ENCODE results near the gene CHI3L2.

Gene CHI3L2, protein sequence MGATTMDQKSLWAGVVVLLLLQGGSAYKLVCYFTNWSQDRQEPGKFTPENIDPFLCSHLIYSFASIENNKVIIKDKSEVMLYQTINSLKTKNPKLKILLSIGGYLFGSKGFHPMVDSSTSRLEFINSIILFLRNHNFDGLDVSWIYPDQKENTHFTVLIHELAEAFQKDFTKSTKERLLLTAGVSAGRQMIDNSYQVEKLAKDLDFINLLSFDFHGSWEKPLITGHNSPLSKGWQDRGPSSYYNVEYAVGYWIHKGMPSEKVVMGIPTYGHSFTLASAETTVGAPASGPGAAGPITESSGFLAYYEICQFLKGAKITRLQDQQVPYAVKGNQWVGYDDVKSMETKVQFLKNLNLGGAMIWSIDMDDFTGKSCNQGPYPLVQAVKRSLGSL

DNA sequence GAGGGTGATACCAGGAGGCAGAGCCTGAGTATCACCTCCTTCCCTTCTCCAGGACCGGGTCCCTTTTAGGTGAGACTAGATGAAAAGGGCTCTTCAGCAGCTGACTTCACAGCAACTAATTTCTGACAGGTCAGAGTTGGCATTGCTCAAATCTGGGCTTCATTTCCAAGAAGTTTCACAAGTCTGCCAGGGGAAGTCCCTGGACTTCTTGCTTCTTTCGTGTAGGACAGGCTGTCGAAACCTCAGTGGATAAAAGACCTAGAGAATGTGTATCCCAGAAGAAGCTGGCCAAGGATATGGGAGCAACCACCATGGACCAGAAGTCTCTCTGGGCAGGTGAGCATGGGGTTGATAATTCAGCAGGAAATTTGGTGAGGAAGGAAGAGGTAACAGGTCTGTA lies at the start of gene CHI3L2:
CHI3L2 (plus strand) TSS at position 280 of the 400 bp plus-strand sequence; CDS start at position 297, 17 bp downstream.
- DNase-seq = no peak

DNA sequence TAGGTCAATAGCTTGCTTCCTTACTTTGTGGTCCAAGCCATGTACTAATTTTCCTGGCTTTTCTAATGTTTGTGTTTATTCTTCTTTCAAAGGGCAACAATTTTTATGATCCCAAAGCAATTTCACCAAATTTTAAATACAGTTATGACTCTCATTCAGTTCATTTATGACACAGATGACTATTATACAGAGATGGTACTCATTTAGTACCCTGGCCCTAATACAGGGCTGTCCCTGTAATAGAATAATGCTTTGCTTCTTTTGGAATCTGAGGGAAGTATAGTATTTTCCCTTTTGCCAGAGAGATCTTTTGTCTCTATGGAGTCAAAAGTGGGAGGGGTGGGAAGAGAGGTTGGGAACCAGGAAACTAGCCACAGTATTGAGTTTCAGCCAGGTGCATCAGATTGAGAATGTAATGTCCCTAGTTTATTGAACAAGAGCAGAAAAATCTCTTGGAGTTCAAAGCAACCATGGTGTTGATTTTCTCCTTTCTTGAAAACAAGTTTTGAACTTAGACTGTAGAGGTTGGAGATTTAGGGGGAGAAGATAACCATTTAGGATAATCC lies 47.5 kb upstream of the CHI3L2 start:
- DNase-seq = no peak

DNA sequence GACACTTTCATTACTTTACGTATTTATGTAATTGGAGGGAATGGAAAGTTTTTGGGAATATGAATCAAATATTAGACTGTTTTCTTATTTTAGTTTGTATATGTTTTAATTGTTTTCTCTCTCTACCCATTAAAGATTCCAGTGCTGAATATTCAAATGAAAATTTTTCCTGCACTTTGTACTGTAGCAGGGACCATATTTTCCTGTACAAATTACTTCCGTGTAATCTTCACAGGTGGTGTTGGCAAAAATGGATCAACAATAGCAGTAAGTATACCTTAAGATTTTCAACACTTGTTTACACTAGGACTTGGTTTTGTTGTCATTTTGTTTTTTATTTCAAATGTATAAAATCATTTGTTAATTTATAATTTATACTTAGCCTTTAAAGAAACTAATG lies 45.5 kb upstream of the CHI3L2 start:
- no peak for DNase-seq

DNA sequence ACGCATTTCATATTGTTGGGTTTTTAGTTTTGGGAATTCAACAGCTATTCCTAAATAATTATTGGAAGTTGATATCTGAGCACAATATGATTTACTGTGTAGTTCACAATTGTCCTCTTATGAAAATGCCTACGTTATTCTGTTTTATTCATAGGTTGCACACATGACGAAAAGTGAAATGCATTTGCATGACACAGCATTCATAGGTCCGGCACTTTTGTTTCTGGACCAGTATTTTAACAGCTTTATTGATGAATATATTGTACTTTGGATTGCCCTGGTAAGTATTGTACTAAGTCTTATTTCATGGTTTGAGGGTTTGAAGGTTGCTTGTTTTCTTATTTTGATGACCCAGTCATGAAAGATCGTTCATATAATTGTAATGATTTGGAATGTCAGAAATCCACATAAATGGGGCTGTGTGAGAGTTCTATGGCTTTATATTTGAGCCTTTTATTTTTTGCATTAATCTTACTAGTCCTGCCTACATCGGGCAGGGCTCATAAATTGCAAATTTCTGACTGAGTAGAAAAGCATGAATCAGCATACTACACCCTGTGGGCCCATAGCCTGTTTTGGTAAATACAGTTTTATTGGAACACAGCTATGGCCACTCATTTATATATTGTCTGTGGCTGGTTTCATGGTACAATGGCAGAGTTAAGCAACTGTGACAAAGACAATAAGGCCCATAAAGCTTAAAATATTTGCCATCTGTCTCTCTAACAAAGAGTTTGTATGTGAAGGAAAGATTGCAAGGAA lies 44.0 kb upstream of the CHI3L2 start:
- no peak for DNase-seq

DNA sequence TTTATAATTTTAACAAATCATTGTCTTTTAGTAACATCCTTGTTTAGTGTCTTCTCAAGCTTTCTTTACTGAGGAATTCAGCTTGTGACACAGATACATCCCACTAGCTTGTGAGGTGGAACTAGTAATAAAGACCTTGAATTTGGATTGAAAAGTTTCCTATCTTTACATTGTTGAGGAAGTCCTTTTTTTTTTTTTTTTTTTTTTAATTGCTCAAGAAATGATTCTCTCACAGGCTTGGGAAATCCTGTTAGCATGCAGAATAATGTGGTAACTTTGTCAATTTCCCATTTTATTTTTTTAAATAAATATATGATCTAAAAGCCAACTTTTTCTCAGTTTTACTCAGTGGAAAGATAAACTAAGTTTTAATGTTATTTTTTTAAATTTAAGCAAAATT lies 42.9 kb upstream of the CHI3L2 start:
- no peak for DNase-seq

DNA sequence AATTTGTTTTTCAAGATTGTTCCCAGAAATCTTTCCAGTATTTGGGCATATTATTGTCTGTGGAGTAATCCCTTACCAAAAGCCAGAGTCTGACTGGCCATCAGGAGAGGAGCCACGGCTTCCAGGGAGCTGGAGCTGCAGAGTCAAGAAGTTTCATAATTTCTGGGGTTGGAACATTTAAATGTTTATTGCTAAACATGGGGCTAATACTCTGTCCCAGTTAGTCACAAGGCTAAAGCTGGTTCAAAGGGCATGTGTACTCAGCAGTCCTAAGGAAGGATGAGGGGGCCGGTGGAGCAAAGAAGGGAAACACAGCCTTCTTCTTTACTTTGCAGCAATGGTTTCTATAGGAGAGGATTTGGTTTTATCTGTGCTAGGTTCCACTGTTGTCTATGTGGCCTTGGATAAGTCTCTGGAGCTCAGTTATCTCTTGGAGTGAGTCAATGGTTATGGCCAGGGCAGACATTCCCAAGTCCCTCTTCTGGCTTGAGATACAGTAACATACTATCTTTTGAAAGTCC lies 36.5 kb upstream of the CHI3L2 start:
- no peak for DNase-seq

DNA sequence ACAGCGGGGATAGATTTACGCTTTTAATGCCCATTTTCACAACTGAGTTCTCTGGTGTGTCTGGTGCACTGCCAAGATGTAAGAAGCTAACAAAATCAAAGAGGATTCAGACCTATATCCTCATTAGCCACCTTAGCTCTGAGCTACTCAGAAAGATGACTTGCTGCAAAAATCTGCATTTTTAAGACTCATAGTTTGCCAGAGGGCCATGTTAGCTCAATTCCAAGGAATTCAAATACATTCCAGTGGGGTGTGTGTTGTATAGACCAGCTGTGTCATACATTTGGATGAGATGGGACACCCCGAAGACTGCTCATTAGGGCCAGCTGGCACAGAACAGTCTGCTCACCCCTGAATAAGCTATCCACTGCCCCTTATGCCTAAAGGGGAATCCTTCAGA lies 36.0 kb upstream of the CHI3L2 start:
- no peak for DNase-seq

DNA sequence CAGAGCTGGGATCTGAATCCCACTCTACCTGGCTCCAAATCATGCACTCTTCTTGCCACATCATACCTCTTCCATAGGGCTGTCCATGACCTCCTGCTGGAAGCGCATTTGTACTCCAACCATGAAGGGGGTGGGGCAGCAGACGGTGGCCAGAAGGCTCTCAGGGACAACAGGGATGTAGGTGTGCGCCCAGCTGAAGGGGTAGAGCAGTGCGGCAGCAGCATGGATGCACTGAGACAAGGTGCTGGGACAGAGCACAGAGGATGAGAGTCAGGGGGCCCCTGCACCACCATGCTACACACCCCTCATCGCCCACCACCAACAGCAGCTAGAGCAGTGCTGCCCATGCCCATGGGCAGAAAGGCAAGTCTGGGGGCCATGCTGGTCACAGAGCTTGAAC lies 35.4 kb upstream of the CHI3L2 start:
- DNase-seq = no peak

DNA sequence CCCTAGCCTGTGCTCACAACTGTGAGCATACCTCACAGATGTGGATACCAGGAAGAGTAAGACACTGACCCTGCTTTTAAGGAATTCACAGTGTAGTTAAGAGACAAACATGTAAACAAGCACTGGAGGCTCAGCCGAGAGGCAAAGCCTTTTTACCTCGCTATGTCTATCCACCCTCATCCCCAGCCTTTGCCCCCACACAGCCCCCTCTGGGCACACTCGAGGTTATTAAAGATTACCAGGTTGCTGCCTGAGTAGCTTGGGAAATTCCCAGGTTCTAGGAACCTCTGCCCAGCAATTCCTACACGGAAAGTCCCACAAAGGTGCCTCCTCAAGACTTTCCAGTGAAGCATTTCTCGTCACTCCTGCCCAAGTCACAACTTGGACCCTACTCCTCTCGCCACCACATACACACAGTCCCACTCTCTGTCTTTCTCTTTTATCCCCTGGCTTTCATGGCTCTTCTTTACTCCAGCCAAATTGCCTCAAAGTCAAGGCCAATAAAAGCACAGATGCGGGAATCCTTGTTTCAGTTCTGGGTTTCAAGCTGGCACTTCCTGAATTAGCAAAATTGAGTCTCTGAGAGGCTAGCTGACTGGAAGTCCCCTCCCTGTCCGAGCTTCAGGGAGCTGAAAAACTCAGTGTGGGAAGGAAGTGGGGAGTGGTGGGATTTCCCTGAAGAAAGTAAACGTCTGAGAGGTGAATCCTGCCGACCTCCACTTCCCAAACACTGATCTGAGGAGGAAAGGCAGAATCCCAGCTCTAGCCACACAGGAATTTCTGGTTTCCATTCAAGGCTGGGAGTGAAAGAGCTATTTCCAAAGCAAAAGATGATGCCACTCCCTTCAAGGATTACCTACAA lies 34.6 kb upstream of the CHI3L2 start:
- DNase-seq = no peak

DNA sequence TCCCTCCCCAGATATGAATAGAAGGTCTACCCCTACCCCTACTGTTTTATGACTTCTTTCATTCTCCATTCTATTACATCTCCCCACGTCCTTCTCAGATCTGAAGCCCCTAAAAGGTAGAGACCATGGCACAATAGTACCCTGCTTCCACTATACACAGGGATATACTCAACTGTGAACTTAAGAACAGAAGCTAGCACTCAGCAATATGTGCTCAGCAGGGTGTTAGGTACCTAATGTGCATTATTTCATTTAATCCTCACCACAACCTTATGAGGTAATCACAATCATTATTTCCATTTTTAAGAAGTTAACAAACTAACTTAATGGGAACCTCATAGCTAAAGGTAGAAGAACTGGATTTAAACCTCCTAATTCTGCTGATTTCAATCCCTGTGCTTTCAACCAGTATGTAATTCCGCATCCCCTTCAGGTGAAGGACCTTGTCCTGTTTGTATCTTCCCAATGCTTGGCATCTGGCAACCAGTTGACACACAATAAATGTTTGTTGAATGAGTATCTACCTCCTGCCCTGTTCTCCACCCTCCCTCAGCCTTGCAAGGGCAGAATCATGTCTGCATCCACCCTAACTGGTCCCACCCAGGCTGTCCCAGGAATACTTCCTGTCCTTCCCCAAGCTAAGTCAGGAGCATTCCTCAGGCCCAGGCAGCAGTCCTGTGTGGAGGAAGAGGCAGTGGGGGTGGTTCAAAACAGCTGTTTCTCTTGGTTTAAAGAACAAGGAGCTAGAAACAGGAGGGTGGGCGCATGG lies 33.6 kb upstream of the CHI3L2 start:
- no peak for DNase-seq

DNA sequence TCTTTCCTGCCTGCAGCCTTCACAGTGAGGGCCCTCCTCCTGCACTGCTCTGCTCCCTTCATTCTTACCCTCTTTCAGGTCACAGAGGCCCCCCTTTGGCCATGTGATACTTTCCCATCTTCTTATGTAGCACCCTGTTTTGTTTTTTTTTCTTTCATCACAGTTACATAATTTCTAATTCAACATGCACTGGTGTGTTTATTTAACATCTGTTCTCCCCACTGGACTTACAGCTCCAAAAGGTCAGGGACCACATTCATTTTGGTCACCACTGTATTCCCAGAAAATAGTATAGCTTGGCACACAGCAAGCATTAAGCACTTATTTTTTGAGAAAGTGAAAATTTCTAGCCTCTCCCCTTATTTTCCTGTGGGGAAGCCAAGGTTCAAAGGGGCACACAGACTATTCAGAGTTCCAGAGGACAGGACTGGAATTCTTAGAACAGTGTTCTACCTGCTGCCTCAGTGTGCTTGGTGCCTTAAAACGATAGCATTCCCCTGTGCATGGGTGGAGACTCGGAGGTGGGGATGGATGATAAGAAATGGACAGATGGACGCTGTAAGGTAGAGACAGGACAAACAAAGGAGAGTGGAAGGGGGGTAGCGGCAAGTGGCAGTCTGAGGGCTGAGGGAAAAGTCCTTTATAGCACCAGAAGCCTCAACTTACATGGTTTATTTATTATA lies 32.4 kb upstream of the CHI3L2 start:
- DNase-seq = no peak

DNA sequence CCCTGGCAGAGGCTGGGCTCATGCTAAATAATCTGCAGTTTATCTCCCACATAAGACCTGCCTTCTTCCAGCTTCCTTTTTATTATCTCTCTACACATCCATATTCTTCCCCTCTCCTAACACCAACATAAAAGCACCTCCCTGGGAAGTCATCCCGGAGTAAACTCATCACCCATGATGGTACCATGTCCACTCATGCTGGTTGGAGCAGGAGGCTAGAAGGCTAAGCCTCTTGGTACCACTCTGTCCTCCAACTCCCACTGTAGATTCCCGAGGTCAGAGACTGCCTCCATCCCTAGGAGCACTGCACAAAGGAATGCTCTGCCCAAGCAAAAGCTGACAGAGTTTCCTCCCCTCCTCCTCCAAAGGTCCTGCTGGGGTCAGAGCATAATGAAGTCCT lies 31.3 kb upstream of the CHI3L2 start:
- DNase-seq = no peak

DNA sequence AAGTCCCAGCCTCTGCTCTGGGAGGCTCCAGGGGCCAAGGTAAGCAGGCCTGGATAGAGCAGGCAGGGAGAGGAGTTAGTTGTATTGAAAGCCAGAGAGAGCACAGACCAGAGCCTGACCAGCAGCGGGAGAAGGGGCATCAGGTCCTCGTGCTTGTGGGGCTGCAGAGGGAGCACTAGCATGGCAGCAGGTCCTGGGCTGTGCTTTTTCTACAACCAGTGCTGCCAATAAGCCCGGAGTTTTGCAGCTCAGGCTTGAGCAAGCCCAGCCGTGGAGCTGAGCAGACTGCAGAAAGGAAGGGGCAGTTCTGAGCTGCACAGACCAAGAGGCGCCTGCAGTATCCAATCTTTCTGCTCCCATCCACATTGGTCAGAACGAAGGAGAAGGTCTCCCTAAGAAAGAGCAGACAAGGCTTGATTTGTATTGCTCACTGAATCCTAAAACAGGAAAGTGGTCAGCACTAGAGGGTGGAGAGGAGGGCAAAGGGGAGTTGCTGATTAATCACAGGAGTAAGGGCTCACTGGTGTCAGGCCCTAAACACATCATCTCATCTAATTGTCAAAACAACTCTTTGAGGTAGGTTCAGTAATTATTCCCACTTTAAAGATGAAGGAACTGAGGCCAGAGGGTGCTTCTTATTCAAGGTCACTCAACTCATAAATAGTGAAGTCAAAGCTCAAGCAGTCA lies 29.8 kb upstream of the CHI3L2 start:
- no peak for DNase-seq

DNA sequence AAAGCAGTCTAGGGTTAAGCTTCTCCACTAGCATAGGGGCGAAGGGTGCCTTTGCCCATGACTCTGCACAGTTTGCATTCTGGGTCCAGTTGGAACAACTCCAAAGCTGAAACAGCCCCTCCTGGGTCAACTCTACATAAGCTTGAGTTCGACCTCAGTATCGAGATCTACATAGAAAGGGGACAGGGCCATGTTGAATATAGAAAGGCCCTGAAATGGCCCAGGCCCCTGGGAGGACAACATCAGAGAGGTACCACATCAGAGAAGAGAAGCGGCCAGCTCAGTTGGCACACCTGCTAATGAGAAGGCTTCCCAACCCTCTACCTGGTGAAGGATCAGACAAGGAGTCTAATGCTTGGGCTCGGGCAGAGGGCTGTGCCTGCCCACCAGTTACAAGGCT lies 28.7 kb upstream of the CHI3L2 start:
- no peak for DNase-seq

DNA sequence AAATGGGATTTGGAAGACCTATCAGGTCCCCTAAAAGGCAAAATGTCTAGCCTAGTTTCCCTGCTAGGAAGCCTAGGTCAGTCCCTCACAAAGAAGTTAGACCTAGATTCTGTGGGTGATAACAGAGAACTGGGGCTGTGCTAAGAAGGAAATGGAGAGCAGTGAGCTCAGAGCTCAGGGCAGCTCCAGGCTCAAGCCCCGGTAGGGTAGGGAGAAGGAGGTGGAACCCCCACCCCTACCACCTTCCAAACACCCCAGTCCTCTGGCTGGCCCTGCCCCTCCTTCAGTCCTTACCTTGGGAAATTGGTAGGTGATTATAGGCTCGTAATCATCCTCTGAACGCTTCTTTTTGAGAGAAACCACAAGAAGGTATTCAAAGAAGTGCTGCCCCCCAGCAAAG lies 28.2 kb upstream of the CHI3L2 start:
- DNase-seq = no peak

DNA sequence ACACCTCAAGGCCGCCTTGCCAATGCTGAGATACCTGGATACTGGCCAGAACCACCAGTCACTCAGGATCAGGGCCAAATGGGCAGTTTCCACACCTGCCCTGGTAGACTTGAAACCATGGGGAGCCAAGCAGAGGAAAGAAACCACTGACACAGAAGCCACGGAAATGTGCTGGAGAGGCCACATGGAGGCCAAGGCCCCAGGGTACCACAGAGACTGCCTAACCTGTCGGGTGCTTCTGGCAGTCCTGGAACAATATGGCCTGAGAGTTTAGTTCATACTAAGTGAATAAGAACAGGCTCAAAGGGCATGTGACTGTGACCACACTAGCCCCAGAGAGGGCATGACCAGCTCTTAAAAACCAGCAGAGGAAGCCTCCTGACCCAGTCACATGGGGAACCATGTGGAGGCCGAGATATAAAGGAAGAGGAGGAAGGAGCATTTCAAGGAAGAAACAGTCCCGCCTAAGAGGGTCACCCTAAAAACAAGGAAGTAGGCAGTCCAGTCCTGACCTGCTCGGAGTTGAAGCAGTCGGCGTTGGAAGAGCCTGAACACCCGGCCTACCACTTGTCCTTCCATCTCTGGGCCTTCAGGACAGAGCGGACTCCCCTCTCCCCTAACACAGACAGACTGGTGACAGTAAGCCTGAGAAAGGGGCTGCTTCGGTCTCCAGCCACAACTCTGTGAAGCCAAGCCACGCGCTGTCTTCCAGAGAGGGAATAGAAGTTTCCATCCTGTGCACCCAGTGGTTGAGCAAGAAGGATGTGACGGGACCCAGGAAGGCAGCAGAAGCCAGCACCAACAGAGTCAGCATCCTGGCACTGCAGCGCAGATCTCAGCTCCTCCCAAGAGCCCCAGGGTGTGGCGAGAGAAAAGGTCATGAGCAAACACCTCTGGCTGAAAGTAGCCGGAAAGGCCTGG lies 27.4 kb upstream of the CHI3L2 start, which contains the start of gene DENND2D:
DENND2D (minus strand) TSS at position 766 of the 921 bp plus-strand sequence; CDS start at position 579, 187 bp downstream.
- no peak for DNase-seq

DNA sequence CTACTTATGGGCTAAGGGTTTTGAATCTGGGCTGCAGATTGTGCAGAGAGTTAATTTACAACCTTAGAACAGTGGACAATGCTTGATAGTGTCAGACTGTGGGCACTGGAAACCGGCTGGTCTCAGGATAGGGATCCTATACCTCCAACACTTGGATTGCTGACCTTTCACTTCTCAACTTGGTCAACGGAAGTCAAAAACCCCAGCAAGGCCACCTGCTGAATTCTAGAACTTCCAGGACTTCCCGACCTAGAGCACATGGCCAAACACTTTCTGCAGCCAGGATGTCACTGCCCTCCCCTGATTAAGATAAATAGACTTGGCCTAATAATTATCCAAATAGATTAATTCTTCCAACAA lies 26.7 kb upstream of the CHI3L2 start:
- no peak for DNase-seq

DNA sequence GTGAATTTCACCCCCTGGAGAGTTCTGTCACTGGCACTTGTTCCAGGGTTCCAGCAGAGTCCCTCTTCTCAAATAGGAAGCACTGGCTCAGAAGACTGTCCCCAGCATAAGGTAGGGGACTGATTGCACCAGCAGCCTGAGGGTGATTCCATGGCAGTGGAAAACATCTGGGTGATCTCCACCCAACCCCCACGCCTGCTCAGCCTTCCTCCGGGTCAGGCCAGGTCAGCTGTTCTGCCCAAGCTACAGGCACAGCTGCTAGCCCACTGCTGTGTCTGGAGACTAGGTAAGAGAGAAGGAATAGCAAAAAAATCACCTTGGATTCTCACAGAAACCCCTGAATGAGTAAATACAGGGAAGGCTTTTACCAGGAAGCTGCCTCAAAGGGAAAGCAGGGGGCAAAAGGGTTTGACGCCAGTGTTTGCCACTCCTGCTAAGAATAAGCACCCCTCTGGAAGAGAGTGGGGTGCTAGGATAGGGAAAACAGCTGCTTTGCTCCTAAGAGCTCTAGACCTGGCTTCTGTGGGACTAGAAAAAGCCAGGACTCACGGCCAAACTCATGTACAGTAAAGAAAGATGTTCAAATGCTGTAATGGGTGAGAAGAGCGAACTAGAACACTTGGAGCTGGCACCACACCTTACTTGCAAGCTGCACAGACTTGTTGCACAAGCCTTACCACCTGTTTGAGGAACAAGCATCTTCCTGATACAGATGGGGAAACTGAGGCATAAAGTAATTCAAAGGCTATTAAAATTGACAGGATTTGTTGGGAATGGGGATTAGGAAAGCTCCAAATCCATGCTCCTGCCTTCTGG lies 26.0 kb upstream of the CHI3L2 start:
- no peak for DNase-seq

DNA sequence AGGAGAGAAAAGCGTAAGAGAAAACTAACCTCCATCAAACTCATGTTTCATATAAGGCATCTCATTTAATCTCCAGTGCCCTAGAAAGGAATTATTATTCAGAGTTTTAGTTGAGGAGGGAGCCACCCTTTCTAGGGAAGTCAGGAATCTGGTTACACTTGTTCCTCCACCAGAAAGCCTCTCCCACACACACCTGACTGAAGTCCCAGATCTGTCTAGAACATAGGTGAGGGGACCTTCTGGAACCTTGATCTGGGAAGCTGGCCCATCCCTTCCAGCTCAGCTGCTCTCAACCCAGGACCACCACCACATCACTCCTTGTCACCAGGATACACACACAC lies 25.2 kb upstream of the CHI3L2 start:
- DNase-seq = no peak
